HG03135 (cell line): ENCODE results near the gene PPP2R5B.
"Not testable (repeated sequence)": the region's sequence is repeated elsewhere in the genome, so short reads cannot be mapped to it uniquely, and the experiment has no call there.

Experiments used
- ATAC-seq: cut with Tn5 transposase; IDR thresholded peaks from one replicate; pipeline ENCODE4 v1.9.1; 2021; ENCODE audit warnings: mild to moderate bottlenecking, moderate library complexity; ENCODE audit not compliant: unreplicated experiment

The PPP2R5B gene

DNA sequence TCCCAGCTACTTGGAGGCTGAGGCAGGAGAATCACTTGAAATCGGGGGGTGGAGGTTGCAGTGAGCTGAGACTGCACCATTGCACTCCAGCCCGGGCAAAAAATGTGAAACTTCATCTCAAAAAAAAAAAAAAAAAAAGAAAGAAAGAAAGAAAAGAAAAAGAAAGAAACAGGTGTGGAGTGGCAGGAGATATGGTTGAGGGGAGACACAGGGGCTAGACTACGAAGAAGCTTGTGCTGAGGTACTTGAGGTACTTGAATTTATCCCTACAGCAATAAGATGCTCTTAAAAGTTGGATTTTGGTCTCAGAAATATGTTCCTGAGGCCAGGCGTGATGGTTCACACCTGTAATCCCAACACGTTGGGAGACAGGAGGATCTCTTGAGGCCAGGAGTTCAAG is 49.6 kb downstream of the PPP2R5B start:
- no peak for ATAC-seq

- no peak for ATAC-seq
Observed at GRCh38 chr11:64976651-64977050, 52.2 kb downstream of the PPP2R5B start.

GRCh38 chr11:64983339-64983738 is 58.9 kb downstream of the PPP2R5B start:
- ATAC-seq, result not testable (repeated sequence)
